DND-41 (cell line): Measurements from ENCODE around the gene P2RY2.

ENCODE experiments used
- ATAC-seq: fragments of 200-7000 bp; cut with Tn5 transposase; 3 replicates; pipeline ENCODE4 v1.9.1; 2021; ENCODE audit warnings: low read depth; ENCODE audit not compliant: insufficient read depth
- DNase-seq: peaks from one replicate; pipeline ENCODE4 v3.0.0-alpha.2; 2020
- H2AFZ ChIP-seq: 2 replicates; pipeline ENCODE4 v1.6.0; 2012; ENCODE audit warnings: low read depth, low read length
- H3K27ac ChIP-seq: 2 replicates; pipeline ENCODE4 v1.5.1; 2012; ENCODE audit warnings: low read length, inconsistent platforms
- H3K27me3 ChIP-seq: fragments of 200-600 bp; sonication (generic); 2 replicates; pipeline ENCODE4 v1.6.0; 2012; ENCODE audit warnings: low read length, mild to moderate bottlenecking, inconsistent platforms; ENCODE audit not compliant: insufficient read depth, poor library complexity
- H3K36me3 ChIP-seq: 2 replicates; pipeline ENCODE4 v1.5.1; 2012; ENCODE audit warnings: low read length, inconsistent platforms; ENCODE audit not compliant: insufficient read depth
- H3K4me1 ChIP-seq: 2 replicates; pipeline ENCODE4 v1.5.1; 2012; ENCODE audit warnings: mild to moderate bottlenecking, low read length; ENCODE audit not compliant: insufficient read depth
- H3K4me2 ChIP-seq: 2 replicates; pipeline ENCODE4 v1.6.0; 2012; ENCODE audit warnings: mild to moderate bottlenecking, moderate library complexity, low read length, inconsistent platforms; ENCODE audit not compliant: insufficient read depth
- H3K4me3 ChIP-seq, 2 experiments: fragments of 200-600 bp in 1 of 2; shearing (Covaris generic) in 1 of 2; 2 replicates each; pipeline ENCODE4 v1.5.1; 2012 to 2016; ENCODE audit warnings: inconsistent platforms in 2 of 2, low read length in 2 of 2, mild to moderate bottlenecking in 2 of 2, low read depth in 1 of 2, moderate library complexity in 1 of 2
- H3K79me2 ChIP-seq: 2 replicates; pipeline ENCODE4 v1.6.0; 2012; ENCODE audit warnings: low read length, inconsistent platforms; ENCODE audit not compliant: insufficient read depth
- H3K9ac ChIP-seq: 2 replicates; pipeline ENCODE4 v1.6.0; 2012; ENCODE audit warnings: low read depth, mild to moderate bottlenecking, inconsistent platforms, low read length, moderate library complexity
- H3K9me3 ChIP-seq: 2 replicates; pipeline ENCODE4 v1.5.1; 2012; ENCODE audit warnings: low read length, moderate library complexity, mild to moderate bottlenecking, inconsistent platforms; ENCODE audit not compliant: insufficient read depth, severe bottlenecking
- H4K20me1 ChIP-seq: 2 replicates; pipeline ENCODE4 v1.6.0; 2012; ENCODE audit warnings: low read length; ENCODE audit not compliant: insufficient read depth
- EZH2 ChIP-seq: IDR thresholded peaks from 3 replicates; pipeline ENCODE4 v1.6.1; 2012; ENCODE audit warnings: borderline replicate concordance, low read depth, mild to moderate bottlenecking, moderate library complexity, low read length, inconsistent platforms; ENCODE audit not compliant: severe bottlenecking
- TF ChIP-seq, protein P1 (sequence below): IDR thresholded peaks from 2 replicates; pipeline ENCODE4 v1.5.1; 2012; ENCODE audit warnings: borderline replicate concordance, low read length, moderate library complexity, mild to moderate bottlenecking; ENCODE audit not compliant: poor library complexity, severe bottlenecking; ENCODE audit errors: extremely low read depth

Gene P2RY2

DNA sequence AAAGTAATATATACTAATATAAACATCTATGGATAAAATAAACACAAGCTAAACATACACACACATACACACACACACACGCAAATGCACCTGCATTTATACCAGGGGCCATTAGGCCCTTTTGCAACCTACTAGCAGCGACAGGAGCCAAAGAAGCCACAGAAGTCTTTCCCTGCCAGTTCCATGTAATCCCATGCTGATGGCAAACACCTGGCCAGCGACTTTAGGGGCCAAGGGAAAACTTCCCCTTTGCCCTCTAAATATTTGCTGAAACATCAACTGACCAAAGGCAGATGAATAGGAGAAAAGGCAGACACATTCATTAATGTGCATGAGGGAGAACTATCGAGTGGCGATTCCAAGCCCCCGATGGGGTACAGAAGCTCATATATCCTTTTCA, 14.8 kb upstream of the P2RY2 start:
- Histone ChIP-seq H3K9ac (no peak overlapping the region), H3K27ac (no peak overlapping the region), H3K4me3 (no peak overlapping the region), H3K4me2 (no peak overlapping the region), H3K4me1 (no peaks in the 10 kb centered on the region), H3K27me3 (no peaks in the 10 kb centered on the region), H3K9me3 (no peaks in the 10 kb centered on the region), H3K36me3 (no peaks in the 10 kb centered on the region), H3K79me2 (no peaks in the 10 kb centered on the region), H4K20me1 (no peaks in the 10 kb centered on the region), H2AFZ (no peak overlapping the region)
- ATAC-seq (no peak), DNase-seq (no peak)
- TF ChIP-seq, protein P1, sequence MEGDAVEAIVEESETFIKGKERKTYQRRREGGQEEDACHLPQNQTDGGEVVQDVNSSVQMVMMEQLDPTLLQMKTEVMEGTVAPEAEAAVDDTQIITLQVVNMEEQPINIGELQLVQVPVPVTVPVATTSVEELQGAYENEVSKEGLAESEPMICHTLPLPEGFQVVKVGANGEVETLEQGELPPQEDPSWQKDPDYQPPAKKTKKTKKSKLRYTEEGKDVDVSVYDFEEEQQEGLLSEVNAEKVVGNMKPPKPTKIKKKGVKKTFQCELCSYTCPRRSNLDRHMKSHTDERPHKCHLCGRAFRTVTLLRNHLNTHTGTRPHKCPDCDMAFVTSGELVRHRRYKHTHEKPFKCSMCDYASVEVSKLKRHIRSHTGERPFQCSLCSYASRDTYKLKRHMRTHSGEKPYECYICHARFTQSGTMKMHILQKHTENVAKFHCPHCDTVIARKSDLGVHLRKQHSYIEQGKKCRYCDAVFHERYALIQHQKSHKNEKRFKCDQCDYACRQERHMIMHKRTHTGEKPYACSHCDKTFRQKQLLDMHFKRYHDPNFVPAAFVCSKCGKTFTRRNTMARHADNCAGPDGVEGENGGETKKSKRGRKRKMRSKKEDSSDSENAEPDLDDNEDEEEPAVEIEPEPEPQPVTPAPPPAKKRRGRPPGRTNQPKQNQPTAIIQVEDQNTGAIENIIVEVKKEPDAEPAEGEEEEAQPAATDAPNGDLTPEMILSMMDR, result no peak
- no peak for TF ChIP-seq EZH2

DNA sequence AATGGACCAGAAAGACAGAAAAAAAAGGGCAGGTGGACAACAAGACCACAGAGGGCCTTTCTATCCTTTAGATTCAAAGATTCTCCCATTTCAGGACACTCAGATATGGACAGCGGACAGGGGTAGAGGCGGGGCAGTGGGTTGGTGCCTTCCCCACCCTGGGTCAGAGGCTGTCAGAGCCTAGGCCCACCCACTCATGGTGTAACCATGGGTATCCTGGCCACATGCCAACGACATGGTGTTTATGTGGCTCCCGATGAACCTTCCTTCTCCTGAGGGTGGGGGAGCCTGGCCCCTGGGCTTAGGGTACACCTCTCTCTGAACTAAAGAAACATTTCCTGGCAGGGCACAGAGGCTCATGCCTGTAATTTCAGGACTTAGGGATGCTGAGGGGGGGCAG, 14.3 kb upstream of the P2RY2 start:
- H3K4me1 ChIP-seq, result no peaks in the 10 kb centered on the region
- no peaks in the 10 kb centered on the region for H3K27me3 ChIP-seq
- H2AFZ ChIP-seq, result no peak overlapping the region
- TF ChIP-seq, protein P1, result no peak
- no peak for TF ChIP-seq EZH2
- no peaks in the 10 kb centered on the region for H3K9me3 ChIP-seq
- no peak overlapping the region for H3K4me3 ChIP-seq
- H3K36me3 ChIP-seq, result no peaks in the 10 kb centered on the region
- no peak overlapping the region for H3K4me2 ChIP-seq
- no peaks in the 10 kb centered on the region for H3K79me2 ChIP-seq
- no peak overlapping the region for H3K9ac ChIP-seq
- DNase-seq (no peak), ATAC-seq (no peak)
- no peak overlapping the region for H3K27ac ChIP-seq
- no peaks in the 10 kb centered on the region for H4K20me1 ChIP-seq

DNA sequence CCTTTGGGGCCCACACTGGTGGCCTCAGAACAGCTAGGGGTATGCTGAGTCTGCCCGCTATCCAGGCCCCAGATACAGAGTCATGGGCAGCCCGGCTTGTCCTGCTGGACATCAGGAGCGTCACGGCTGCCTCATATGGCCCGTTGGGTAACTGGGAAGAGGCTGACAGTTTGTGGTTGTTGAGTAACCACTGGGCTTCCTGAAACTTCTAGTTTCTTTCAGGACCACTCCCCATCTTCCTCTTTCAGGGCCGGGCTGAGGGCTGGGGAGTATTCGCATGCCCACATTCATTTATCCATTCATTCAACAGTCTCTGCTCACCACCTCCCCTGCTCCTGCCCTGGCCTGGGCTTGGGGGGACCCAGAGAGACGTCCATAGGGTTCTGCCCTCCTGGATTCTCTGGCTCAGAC, 13.4 kb upstream of the P2RY2 start:
- H3K9ac ChIP-seq, result no peak overlapping the region
- H3K4me3 ChIP-seq, result no peak overlapping the region
- no peak overlapping the region for H2AFZ ChIP-seq
- no peaks in the 10 kb centered on the region for H3K4me1 ChIP-seq
- no peaks in the 10 kb centered on the region for H4K20me1 ChIP-seq
- H3K27me3 ChIP-seq, result no peaks in the 10 kb centered on the region
- H3K36me3 ChIP-seq, result no peaks in the 10 kb centered on the region
- ATAC-seq (no peak), DNase-seq (no peak)
- no peak for TF ChIP-seq EZH2
- TF ChIP-seq, protein P1, result no peak
- no peak overlapping the region for H3K27ac ChIP-seq
- no peaks in the 10 kb centered on the region for H3K9me3 ChIP-seq
- no peak overlapping the region for H3K4me2 ChIP-seq
- H3K79me2 ChIP-seq, result no peaks in the 10 kb centered on the region
